ENCODE results near the gene FBLN2.

The FBLN2 gene

DNA sequence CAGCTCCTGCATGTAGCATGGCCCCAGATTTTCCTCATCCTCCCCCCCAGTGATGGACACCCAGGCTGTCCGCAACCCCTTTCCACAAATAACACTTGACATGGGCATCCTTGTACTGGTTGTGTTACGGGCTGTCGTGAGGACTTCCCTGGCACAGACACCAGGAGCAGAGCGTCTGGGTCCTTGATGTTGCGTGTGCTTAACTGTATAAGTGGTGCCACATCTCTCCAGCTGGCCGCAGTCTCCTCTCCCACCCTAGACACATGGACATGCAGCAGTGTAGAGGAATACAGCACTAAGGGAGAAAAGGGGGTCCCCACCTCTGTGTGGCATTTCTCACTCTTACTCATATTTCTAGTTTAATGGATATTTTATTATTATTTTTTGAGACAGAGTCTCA, 56.6 kb downstream of the FBLN2 start:
- DNase-seq (ENCODE audit: low read depth in 2 of 2): no peak

- no peak for DNase-seq (ENCODE audit: low read depth in 2 of 2)
These were observed 59.1 kb downstream of the FBLN2 start for GRCh38 chr3:13607821-13608597.

DNA sequence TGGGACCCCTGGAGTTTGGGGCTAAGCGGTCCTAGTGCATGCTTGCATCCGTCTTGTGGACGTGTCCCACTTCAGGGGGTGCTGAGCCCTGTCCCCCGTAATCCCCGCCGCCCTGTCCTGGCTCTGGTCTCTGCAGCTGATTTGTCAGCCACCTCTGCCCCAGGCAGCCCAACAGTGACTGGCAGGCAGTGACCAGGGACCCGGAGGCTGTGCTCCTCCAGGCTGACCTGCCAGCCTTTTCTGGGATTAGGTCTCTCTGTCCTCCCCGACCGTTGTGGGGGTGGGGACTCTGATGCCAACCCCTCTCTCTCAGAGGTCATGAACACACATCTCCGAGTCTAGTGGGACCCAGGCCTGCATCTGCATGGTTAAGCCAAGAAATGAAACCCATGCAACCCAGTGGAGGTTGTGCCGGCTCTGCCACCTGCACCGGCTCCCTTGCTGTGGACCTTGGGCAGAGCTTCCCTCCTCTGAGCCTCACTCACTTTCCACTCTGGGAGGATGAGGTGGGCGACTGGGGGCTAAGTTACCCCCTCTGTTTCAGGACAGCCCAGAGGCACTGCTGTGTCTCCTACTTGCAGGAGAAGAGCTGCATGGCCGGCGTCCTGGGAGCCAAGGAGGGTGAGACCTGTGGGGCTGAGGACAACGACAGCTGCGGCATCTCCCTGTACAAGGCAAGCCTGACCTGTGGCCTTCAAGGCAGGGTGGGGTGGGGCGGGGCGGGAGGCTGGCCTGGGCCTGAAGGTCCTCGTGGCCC, 60.2 kb downstream of the FBLN2 start:
- no peak for DNase-seq (ENCODE audit: low read depth in 2 of 2)

DNA sequence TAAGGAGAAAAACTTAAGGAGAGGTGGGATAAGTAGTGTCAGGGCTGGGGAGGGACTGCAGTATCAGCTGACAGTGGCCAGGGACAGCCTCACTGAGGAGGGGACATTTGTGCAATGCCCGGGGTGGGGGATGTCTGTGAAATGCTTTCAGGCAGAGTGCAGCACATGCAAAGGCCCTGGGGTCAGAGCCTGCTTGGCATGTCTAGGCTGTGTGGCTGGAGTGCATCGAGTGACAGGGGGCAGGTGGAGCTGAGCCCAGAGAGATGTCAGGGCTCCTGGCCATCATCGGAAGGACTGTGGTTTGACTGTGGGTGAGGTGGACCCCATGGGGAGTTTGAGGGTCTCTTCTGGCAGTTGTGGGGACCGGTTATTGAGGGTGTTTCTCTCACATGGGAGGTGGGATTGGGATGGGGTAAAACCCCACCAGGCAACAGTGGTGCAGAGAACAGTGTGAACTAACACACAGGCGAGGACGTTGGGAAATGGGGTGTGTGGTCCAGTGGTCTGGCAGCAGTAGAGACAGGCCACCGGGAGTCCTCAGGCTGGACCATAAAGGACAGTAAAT, 61.2 kb downstream of the FBLN2 start:
- DNase-seq (ENCODE audit: low read depth in 2 of 2): no peak

DNA sequence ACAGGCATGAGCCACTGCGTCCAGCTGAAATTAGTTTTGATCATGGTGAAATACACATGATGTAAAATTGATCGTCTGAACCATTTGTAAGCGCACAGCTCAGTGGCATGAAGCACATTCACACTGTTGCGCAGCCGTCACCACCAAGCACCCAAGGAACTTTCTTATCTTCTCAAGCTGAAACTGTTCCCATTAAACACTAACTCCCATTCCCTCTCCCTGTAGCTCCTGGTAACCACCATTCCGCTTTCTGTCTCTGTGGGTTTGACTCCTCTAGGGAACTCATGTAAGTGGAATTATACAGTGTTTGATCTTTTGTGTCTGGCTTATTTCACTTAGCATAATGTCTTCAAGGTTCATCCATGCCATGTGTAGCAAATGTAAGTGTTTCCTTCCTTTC, 62.3 kb downstream of the FBLN2 start:
- DNase-seq (ENCODE audit: low read depth in 2 of 2): no peak

- no peak for DNase-seq (ENCODE audit: low read depth in 2 of 2)
These were observed 63.9 kb downstream of the FBLN2 start for GRCh38 chr3:13612829-13613228.

- no peak for DNase-seq (ENCODE audit: low read depth in 2 of 2)
These were observed 64.6 kb downstream of the FBLN2 start for GRCh38 chr3:13613343-13614190.

- no peak for DNase-seq (ENCODE audit: low read depth in 2 of 2)
These were observed 65.7 kb downstream of the FBLN2 start for GRCh38 chr3:13614607-13615006.

GRCh38 chr3:13615019-13615528, 66.1 kb downstream of the FBLN2 start:
- no peak for DNase-seq (ENCODE audit: low read depth in 2 of 2)

DNA sequence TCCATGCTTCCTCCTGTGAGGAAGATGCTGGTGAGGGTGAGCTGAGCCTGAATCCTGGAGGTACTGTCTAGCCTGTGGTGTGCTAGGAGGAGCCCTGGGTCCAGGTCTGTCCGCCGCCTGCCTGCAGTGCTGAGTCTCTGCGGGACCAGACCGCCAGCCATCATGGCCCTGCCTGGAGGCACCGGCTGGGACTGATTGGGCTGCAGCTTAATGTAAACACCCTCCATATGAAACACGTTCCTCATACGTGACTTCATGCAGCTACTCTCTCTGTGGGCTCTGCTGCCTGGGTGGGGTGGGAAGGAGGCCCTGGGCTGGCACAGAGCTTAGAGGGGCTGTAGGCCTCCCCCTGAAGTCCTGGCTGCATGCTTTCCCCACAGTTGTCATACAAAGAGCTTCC, 67.4 kb downstream of the FBLN2 start:
- DNase-seq (ENCODE audit: low read depth in 2 of 2): no peak

- DNase-seq (ENCODE audit: low read depth in 2 of 2): no peak
These were observed 68.3 kb downstream of the FBLN2 start for GRCh38 chr3:13617097-13617738.

DNA sequence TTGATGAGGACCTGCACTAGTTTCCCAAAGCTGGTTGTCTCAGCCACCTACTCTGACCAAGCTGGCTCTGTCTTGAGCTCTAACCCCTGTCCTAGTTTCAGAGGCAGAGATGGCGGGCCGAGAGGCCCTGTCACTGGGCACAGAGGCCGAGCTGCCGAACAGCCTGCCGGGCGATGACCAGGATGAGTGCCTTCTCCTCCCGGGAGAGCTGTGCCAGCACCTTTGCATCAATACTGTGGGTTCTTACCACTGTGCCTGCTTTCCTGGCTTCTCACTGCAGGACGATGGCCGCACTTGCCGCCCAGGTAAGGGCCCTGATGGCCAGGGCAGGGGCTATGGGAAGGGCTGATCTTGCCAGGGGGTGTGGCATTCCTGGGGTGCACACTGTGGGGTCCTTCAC, 69.1 kb downstream of the FBLN2 start:
- no peak for DNase-seq (ENCODE audit: low read depth in 2 of 2)

DNA sequence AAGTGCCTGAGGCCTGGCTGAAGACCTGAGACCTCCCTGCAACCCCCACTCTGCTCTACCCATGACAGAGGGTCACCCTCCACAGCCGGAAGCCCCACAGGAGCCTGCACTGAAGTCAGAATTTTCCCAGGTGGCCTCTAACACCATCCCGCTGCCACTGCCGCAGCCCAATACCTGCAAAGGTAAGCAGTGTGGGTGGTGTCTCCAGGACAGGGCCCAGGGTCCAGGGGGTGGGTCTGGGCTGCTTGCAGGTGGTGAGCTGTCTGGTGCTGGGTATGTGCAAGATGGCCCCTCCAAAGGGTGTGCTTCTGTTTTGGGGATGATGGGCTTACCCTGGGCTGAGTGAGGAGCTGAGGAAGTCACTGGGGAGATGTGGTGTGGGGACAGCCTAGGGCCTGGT, 69.9 kb downstream of the FBLN2 start:
- no peak for DNase-seq (ENCODE audit: low read depth in 2 of 2)

- DNase-seq (ENCODE audit: low read depth in 2 of 2): no peak
These were observed 70.8 kb downstream of the FBLN2 start for GRCh38 chr3:13619661-13620230.

GRCh38 chr3:13620281-13620680, 71.4 kb downstream of the FBLN2 start:
- DNase-seq (ENCODE audit: low read depth in 2 of 2): no peak

- no peak for DNase-seq (ENCODE audit: low read depth in 2 of 2)
These were observed 71.9 kb downstream of the FBLN2 start for GRCh38 chr3:13620776-13621365.

- peak; percentile 23 to 30 for DNase-seq (ENCODE audit: low read depth in 2 of 2)
These were observed 72.7 kb downstream of the FBLN2 start for GRCh38 chr3:13621381-13622221.

DNA sequence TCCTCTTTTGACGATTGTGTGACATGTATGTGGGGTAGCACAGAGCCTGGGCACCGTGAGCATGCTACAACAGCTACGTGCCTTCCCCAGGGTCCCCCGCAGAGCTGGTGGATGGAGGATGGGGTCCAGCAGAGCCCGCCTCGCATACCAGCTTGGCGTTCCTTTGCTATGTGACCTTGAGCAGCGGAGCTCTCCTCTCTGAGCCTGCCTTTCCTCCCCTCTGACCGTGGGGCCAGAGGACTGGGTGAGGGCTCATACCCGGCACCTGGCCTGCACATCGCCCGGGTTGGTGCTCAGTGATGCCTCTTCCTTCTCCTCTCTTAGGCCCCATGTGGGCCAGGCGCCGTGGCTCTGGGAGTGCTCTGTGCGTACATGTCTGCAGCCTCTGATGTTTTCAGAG, 73.4 kb downstream of the FBLN2 start:
- no peak for DNase-seq (ENCODE audit: low read depth in 2 of 2)

DNA sequence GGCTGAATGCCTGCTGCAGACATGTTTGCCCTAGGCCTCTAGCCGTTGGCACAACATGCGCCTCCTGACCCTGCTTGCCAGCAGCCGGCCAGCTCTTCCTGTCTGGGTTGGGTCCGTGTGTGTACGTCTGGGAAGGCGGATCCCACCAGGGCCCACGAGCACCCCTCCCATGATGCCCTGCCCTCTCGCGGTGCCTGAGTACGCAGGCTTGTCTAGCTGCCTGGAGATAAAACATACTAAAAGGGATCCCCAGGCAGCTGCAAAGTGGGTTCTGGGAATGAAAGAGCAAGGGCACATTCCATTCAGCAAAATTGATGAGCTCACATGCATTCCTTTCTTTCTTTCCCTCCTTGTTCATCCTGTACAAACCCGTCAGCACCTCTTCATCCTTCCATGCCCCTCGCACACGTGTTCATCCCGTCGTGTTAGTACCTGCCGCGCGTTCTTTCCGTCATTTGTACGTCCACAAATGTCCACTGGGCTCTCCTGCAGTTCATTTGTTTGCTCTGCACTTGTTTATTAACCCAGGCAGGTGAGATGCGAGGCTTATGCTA, 74.3 kb downstream of the FBLN2 start:
- DNase-seq (ENCODE audit: low read depth in 2 of 2): no peak

Data from stimulated activated CD8-positive, alpha-beta memory T cell treated with anti-CD3 and anti-CD28 coated beads, Interleukin-2, amount 100 ng/mL, for 48 hours (primary cell).